GM19240 (cell line): ENCODE data around the gene QDPR.
"Not testable (repeated sequence)": the region's sequence is repeated elsewhere in the genome, so short reads cannot be mapped to it uniquely, and the experiment has no call there.

ENCODE experiments used
- DNase-seq: peaks from one replicate; pipeline ENCODE4 v3.0.0; 2011; ENCODE audit warnings: low spot score; ENCODE audit not compliant: insufficient read length

Gene QDPR

DNA sequence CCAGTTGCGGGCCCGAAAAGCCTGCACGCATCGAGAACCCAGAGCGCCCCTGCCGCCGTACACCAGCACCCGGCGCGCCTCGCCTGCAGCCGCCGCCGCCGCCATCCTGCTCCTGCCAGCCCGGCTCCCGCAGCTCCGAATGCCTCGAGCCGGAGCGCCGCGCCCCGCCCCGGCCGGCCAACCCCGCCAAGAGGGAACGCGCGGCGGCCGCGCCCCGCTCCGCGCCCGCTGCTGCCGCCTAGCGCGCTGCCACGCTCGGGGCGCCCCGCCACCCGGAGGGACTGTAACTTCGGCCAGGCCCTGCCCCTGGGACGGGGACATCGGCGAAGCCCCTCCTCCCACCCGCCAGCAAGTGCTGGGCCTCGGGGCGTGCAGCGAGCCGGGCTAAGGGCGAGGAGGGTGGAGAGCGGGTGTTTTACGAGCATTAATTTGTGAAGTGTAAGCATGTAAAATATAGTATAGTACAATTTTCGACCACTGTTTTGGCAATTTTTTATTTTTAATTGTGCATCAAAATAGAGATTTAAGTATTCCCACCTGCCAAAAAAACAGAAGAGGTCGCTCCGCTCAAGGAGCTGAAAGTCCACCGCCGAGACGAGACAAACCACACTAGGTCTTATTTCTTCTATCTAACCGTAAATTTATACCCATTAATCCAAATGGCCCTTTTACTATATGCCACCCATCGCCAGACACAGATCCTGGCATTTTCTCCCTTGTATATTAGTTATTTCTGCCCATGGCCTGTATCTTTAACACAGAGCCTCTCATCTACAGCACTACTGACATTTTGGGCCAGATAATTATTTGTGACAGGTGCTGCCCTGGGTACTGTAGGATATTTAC lies at the start of gene QDPR:
Gene QDPR, minus strand, starts transcription at position 141 of the 846 bp plus-strand sequence. Its CDS starts 36 bp downstream, at position 105.
- DNase-seq, result peak; percentile 76

DNA sequence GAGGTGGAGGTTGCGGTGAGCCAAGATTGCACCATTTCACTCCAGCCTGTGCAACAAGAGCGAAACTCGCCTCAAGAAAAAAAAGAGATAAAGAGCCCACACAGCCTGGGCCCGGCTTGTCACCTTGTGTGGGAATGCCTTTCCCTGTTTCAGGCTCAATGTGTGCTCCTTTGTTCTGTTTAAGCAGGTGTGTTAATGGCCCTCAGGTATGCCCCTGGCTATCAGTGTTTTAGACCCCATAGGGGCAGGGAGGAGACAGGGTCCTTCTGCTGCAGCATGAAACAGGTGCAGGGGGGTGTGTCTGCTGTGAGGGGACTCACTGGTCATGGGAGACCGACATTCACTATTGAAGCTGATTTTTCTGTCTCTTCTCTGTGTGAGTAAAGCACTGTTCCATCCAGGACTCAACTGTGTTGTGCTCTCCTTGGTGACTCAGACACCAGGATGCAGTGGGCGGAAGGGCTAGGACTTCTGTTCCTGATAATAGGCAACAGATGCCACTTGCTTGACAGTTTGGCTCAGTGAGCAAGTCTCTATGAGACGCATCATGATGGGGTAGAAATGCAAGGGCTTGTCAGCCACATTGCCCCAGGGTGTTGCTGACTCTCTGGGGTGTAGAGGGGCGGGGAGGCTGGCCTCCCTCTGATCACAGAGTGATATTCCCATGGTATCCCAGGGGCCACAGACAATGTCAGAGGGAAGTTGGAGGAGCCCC lies 49.5 kb upstream of the QDPR start:
- no peak for DNase-seq

DNA sequence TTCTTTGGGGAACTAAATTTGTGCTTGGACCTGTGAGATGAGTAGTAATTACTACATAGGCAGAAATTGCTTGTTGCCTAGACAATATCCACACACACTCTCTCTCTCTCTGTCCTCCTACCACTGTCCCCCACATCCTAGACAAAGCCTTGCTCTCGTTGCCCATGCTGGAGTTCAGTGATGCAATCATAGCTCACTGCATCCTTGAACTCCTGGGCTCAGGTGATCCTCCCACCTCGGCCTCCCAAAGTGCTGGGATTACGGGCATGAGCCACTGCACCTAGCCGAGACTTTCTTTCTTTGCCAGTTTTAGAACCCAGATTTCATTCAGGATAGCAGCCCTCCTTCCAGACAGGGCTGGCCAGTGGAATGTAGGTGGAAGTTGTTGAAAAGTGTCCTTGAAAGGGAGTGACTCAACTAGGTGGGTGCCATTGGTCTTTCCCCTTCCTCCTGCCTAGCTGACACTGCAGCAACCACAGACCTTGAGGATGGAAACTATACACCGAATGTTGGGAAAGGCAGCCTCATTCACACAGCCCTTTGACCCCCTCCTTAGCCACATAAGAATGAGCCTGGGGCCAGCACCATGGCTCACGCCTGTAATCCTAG lies 48.3 kb upstream of the QDPR start:
- DNase-seq, result no peak

DNA sequence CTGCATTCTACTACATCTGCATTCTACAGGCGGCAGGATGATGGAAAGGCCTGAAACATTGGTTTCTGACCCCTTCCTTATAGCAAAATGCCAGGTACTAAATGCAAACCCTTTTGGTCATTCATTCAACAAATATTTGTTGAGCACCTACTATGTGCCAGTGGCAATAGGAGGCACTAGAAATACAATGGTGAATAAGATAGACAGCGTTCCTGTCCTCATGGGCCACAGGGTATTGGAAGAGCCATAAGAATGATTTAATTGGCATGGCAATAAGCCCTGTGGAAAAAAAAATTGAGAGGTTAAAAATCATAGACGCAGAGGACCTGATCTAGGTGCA lies 47.8 kb upstream of the QDPR start:
- DNase-seq, result no peak

DNA sequence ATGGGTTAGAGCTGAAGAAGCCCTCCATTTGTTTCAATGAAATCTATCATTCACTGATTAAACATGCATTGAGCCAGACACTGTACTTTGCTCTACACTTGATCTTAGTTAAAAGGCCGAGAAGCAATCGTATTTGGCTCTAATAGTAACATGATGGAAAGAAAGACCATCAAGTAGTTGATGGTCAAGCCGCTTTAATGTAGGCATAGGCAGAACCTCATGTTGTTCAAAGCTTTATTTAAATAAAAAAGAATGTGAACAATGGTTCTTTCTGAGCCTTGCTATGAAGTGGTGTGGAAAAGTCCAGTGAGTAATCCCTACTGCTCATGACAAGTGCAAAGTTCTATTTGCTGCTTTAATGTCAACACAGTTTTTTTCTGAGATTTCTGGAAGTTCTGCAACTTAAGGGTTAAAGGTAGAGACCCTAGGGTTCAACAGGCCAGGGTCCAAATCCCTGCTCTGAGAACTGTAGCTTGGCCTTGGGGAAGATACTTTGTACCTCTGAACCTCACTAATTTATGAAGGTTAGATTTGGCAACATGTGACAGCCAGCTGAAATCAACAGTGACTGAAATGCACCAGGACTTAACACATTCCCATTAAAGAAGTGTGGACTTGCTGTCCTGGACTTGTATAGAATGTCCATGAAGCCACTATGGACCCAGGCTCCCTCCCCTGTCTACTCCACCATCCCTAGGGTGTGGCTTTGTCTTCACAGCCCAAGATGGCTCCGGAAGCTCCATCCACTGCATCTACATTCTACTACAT lies 47.2 kb upstream of the QDPR start:
- no peak for DNase-seq

DNA sequence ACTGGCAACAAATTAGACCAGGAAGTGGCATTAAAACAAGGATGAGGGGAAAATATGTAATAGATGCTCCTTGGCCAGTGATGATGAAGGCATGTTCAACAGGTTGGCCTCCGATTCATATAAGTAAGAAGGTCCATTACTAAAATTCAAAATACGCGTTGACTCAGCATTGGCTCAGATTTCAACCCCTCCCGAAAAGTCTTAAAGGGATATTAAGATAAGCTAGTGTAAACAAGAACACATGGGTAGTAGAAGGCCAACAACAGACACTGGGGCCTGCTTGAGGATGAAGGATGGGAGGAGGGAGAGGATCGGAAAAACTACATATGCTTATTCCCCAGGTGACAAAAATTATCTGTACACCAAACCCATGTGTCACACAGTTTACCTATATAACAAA lies 46.0 kb upstream of the QDPR start:
- no peak for DNase-seq

DNA sequence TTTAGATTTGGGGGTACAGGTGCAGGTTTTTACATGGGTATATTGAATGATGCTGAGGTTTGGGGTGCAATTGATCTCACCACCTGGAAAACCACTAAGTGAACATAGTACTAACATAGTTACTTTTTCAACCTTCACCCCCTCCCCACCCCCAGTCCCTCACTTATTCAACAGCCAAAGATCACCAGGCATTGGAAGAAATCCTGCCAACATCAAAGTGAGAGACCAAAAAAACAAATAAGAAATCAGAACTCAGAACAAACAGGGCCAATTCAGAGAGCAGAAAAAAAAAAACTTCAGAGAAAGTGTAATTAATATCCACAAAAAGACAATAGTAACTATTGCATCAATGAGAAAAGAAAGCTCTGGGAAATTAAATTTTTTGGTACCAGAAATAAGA lies 44.6 kb upstream of the QDPR start:
- DNase-seq, result no peak

DNA sequence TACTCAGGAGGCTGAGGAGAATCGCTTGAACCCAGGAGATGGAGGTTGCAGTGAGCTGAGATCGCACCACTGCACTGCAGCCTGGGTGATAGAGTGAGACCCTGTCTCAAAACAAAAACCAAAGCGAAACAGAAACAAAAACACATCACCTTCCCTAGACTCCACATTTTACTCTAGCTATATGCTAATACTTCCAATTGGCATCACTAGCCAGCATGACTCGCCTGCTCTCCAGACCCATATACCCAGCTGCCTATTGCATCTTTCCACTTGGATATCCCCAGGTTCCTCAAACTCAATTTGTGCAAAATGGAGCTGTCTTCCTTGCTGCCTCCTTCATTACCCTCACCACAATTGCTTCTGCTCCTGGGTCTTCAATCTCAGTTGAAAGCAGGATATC lies 42.7 kb upstream of the QDPR start:
- DNase-seq, result no peak

DNA sequence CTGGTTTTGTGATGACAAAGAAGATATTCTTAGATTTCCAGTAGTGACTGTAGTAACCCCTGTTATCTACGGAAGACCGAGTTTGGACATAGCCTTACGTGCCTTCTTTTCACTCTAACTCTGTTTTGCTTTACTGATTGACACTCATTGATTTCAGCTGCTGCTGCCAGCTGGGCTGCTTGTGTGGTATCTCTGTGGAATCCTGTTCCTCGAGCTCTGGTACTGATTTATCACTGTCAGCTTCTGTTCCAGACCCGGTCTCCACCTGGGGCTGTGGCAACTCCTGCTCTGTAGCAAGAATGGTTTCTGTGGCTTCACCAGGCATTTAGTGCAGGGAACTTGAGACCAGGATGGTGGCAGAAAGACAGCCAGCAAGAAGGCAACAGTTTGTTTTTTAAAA lies 40.5 kb upstream of the QDPR start:
- no peak for DNase-seq

DNA sequence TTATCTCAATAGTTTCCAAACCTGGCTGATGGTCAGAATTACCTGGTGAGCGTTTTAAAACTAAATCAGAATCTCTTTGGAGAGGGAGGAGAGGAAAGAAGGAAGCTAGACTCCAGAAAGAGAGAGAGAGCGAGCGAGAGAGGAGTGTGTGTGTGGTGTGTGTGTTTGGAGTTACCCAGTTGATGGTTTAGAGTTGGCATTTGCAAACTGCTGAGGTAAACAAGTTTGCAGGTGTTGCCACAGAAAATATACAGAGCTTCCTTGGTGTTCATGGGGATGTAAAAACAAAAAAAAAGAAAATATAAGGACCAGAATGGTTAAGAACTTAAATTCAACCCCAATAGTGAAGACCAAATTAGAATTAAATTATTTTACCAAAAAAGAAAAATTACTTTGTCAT lies 38.7 kb upstream of the QDPR start:
- DNase-seq, result no peak

DNA sequence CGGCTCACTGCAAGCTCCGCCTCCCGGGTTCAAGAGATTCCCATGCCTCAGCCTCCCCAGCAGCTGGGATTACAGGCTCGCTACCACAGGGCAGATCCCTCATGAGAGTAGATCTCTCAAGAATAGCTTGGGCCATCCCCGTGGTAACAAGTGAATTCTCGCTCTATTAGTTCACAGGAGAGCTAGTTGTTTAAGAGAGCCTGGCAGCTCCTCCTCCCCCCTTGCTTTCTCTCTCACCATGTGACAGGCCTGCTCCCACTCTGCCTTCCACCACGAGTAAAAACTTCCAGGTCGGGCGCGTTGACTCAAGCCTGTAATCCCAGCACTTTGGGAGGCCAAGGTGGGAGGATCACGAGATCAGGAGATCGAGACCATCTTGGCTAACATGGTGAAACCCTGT lies 34.8 kb upstream of the QDPR start:
- no peak for DNase-seq

DNA sequence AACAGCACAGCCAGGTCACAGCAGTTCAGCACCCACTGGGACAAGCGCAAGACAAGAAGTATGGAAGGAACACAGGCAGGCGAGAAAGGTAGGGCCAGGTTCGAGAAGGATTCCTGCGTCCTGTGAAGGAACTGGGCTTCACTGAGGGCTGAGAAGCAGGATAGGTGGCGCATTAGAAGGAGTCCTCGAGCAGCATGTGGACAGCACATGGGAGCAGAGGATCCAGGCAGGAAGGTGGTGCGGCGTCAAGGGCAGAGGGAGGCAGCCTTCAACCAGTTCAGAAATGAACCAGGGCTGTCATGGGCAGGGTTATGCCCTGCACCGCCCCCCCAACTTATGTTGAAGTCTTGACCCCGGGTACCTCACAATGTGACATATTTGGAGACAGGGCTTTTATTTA lies 34.3 kb upstream of the QDPR start:
- DNase-seq, result no peak

DNA sequence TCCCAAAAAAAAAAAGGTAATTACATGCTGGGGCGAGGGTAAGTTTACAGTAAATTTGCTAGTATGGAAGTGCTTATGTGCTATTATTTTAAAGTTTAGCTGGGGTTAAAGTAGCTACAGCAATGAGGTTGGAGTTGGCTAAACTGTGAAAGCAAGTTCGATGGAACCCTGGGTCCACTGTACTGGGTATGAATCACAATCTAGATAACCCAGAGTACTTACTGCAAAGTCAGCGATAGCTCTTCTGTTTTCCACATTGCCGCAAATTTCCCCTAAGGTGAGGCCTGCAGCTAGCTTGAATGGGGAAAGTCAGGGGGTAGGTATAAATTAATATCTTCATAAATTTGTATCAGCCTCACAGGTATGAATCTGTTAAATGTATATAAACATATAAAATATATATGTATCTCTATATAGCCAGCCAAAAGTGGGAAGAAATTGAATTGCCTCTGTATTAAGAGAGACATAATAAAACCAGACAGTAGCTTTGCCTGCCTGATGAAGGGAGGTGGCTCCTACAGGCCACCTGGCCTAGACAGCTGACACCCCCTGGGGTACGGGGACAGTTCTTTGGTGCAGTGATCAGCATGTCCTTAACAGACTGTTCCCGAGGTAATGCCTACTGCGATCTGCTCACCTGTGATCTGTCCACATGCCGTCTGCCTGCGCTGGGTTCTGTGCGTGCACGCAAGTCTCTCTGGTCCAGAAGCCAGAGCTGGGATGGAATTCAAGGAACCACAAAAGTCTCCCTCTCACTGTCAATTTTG lies 33.7 kb upstream of the QDPR start:
- DNase-seq, result no peak

DNA sequence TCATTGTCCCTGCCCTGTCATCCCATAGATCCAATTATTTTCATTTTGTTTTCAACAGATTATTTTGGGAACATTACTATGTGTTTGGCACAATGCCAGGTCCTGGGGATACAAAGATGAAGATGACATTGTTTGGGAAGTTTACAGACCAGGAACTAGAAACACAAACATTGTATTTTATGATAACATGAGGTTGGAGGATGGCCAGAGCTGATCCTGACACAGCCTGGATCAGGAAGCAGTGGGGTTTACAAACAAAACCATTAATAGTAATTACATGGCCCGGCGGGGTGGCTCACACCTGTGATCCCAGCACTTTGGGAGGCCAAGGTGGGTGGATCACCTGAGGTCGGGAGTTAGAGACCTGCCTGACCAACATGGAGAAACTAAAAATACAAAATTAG lies 32.9 kb upstream of the QDPR start:
- DNase-seq, result no peak

DNA sequence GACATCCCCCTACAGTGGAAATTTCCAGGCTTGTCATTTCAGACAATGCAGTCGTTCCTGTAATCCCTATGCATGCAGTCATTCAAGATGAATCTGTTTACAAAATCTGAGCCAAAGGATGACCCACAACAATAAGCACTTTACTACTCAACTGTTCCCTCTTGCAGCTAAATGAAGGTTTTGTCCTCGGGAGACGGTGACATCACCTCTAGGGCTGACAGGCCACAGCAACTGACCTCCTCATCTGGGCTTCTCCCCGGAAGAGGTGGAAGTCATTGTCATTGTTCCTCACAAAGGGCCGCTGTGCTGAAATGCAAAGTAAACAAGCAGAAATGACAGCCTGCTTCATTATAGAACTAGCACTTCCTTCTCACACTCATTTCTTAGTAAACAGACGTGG lies 32.3 kb upstream of the QDPR start:
- no peak for DNase-seq

DNA sequence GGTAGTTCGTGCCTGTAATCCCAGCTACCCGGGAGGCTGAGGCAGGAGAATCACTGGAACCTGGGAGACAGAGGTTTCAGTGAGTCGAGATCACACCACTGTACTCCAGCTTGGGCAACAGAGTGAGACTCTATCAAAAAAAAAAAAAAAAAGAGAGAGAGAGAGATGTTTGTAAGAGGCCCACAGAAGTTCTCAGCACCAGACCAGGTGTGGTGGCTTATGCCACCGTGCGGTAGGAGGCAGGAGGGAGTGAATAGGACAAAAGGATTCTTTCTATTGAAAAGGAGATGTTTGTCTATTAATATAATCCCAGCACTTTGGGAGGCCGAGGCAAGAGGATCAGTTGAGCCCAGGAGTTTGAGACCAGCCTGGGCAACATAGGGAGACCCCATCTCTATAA lies 25.2 kb upstream of the QDPR start:
- not testable (repeated sequence) for DNase-seq

DNA sequence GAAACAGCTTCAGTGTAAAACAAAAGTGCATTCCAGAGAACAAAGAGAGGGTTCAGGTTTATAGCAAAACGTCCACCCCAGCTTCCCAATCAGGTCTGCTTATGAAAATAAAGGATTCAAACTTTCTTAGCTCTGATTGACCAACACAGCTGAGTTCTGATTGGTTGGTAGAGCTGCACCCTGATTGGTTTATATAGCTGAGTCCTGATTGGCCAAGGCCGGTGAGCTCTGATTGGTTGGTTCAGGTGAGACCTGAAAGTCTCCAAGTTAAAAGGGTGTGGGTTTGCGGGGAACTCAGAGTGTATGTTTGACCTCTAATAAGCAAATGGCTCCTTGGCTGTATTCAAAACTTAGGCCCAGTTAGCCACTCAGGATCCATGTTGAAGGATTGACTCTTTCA lies 24.0 kb upstream of the QDPR start:
- no peak for DNase-seq

DNA sequence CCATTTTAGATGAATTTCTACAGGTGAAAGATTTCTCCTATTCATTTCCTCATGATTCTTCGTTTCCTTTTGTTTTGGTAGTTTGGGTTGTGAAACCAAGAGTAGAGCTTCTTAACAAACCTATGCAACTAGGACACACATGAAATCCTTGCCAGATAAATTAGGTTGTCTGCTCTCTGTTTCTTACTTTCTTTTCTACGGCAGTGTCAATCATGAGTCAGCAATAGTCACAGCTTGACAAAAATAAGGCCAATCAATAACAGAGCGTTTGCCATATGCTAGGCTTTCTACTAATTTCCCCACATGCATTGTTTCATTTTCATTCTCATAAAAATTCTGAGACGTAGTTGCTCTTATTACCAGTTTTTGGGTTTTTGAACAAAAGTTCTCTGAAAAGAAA lies 23.4 kb upstream of the QDPR start:
- DNase-seq, result no peak

DNA sequence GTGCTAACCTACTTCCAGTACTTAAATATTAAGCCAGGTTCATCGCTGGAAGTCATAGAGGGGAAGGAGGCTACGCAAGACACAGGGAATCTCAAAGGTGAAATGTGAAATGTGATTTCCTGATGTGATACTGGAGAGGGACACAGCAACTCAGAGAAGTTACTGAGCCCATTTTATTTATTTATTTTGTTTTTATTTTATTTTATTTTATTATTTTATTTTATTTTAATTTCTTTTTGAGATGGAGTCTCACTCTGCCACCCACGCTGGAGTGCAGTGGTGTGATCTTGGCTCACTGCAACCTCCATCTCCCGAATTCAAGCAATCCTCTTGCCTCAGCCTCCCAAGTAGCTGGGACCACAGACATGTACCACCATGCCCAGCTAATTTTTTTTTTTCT lies 22.8 kb upstream of the QDPR start:
- no peak for DNase-seq

DNA sequence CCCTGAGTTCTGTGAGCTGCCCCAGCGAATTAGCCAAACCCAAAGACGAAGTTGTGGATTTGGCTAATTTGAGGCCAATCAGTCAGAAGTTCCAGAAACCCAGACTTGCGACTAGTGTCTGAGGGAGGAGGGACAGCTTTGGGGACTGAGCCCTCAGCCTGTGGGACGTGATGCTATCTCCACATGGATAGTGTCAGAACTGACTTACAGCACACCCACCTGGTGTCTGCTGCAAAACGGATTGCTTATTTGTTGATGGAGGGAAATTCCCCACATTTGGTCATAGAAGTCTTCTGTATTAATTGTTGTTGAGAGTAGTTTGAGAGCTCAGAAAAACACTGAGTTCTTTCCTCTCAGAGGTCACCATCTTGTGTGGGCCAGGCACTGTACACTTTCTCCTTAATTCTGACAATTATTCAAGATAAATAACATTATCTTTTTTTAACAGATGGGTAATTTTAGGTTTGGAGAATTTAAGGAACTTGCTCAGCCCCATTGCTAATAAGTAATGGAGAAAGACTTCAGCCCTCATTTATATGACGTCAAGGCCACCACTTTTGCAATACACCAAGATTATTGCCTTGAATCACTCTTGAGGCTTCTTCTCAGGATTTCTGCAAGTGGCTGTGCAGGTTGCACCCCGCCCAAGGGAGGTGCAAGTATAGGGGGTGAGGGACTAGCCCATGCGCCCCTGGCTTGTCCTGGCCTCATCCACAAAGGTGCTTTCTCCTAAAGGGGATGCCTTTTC lies 19.8 kb upstream of the QDPR start:
- DNase-seq, result no peak
